ENCODE results near the gene TBC1D20.
"Not testable (repeated sequence)": the region's sequence is repeated elsewhere in the genome, so short reads cannot be mapped to it uniquely, and the experiment has no call there.

Gene TBC1D20

DNA sequence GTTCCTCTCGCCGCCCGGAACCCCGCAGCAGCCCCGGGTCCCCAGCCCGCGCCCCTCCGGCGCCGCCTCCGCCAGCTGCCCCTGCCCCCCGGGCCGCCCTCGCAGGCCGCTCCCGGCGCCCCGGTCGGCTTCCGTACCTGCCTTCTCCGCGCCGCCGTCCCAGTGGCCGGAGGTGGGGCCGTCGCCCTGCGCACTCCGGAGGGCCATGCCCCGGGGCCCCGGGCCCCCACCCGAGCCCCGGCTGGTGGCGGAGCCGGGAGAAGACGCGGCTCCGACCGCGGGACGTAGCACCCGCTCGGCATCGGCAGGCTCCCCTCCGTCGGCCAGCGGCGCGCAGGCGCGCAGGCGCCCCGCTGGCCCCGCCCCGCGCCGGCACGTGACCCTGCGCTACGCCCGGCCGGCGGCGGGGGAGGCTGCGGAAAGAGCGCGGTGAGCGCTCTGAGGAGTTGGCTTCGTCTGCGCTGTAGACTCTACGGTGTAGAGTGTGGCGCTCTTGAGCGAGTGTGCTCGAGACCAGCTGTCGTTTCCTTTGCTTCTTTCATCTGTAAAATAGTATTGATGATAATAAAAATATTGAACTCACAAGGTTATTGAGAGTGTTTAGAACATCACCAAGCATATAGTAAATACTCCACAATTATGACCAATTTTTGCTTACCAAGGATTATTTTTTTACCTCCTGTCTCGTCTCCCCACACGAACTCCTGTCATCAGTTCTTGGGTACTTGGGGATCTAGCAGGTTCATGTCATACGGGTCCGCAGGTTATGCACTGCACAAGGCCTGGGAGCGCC lies at the start of gene TBC1D20:
TSS of gene TBC1D20 (minus strand) at position 335 of the 793 bp plus-strand sequence. CDS start at position 207, 128 bp downstream.
- peak; percentile 6 for DNase-seq

GRCh38 chr20:510328-511057 lies 48.2 kb upstream of the TBC1D20 start:
- DNase-seq = not testable (repeated sequence)

DNA sequence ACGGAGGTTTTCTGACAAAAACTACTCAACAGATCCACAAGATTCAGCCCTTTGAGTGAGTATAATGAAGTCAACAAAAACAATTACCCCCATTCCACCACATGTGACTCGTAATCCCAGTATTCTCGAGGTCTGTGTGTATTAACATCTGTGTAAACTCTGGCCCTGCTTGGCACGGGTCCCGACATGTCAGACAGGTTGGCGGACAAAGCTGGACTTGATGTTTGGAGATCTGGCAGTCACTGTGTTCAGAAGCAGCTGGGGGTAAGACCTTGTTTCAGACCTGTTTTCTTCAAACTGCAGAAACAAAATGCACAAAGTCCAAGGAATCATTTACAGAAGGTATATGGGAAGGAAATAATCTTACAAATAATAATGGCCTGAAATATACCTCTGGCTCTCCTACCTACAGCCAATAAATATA lies 46.0 kb upstream of the TBC1D20 start:
- DNase-seq = not testable (repeated sequence)

- no peak for DNase-seq
Measured at GRCh38 chr20:507761-508332, 45.5 kb upstream of the TBC1D20 start.

DNA sequence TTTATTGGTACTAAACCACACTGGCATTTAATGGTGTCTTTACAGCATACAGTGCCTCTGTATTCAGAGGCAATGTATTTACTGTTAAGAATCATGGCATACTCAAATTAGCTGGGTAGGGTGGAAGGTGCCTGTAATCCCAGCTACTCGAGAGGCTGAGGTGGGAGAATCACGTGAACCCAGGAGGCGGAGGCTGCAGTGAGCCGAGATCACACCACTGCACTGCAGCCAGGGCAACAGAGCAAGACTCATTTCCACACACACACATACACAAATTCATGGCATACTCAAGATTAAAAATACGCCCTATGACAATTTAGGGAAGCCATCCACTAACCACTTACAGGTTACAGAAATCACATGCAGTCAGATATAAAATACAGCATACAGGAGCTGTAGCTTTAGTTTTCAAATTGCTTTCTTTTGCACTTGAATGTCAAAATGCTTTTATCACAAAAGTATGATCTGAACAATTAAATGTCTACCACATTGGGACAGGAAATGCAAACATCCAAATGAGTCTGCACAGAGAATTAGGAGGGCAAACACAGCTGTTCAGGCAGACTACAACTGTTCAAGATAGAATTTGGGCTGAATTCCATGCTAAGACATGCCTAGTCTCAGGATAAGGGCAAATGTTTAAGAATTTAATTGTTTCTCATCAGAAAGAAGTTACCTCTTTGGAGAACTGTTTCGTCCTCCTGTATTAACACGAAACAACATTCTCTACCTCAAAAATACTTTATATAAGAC lies 44.8 kb upstream of the TBC1D20 start:
- no peak for DNase-seq

- DNase-seq = no peak
Measured at GRCh38 chr20:504632-505075, 42.3 kb upstream of the TBC1D20 start.

DNA sequence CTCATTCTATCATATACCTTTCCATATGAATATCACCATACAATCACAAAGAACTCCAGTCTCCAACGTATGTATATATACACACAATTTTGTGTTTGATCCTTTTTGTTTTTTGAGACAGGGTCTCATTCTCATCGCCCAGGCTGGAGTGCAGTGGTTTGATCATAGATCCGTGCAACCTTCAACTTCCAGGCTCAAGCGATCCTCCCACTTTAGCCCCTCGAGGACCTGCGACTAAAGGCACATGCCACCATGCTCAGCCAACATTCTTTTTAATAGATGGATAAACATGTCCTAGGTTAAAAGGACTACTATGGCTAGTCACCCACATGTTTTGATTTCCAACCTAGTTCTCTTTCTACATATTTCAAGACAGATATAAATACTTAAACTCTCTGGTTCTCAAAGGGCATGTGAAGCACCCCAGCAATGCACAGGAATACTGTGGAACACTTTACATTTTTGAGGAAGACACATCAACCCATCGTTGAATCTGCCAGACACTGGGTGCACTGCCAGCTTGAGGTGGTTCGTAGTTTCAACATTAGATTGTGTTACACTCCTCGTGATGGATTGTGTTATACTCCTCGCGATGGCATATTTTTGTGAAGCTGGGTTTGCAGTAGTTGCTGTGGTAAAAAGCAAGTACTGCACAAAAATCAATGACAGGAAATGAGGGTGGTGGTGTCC lies 40.9 kb upstream of the TBC1D20 start:
- no peak for DNase-seq

- DNase-seq = no peak
Measured at GRCh38 chr20:497979-498378, 35.6 kb upstream of the TBC1D20 start.

DNA sequence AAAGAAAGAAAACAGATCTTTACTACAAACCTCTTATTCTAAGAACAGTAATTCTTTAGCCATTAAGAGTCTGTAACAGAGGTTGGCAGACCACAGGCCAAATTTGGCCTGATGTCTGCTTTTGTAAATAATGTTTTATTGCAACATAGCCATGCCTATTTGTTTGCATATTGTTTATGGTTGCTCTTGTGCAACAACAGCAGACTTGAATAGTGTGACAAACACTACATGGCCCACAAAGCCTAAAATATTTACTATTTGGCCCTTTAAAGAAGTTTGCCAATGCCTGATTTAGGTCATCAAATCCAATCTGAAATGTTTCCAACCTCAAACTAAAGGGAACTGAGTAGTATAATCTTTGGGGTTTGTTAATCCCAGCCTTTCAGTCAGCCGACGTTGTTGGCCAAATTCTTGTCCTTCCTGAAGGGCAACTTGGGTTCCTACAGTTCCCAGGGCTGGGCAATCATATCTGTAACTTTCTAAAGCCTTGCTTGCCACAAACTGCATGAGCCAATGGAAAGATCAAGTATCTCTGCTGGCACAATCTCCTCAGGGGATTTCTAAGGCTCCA lies 33.9 kb upstream of the TBC1D20 start:
- no peak for DNase-seq

GRCh38 chr20:492159-492558 lies 29.8 kb upstream of the TBC1D20 start:
- DNase-seq = no peak

DNA sequence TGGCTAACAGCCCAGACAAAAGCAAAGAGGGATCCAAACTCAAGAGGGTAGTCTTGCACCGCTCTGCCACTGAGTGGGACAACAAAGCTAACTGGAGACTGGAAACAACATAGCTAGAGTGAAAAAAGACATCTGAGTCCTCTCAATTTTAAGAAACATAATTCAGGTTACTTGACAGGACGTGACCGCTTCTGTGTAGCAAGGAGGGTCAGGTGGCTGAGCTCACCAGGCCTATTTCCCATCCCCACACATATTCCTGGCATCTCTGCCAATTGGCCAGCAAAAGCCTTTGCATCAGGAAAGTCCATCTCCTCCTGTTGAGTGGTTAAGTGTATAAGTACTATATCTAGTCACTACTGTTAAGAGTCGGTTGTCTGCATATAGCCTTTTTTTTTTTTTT lies 25.3 kb upstream of the TBC1D20 start:
- no peak for DNase-seq

GRCh38 chr20:483815-484644 lies 21.7 kb upstream of the TBC1D20 start:
- no peak for DNase-seq

- no peak for DNase-seq
Measured at GRCh38 chr20:481167-481566, 18.8 kb upstream of the TBC1D20 start.

DNA sequence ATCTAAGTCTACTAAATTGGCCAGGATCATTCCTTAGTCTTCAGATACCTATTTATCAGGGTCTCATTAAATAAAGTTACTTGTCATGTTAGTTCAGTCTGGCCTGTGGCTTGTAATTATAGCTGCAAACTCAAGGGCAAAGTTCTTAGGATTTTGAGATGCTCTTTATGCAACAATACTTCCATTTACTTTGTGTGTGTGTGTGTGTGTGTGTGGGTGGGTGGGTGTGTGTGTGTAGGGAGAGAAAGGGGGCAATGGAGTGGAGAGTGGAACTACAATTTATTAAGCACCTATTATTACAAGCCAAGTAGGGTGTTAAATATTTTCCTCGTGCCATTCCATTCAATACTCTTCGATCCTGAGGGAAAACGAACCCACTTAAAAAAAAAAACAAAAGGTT lies 17.7 kb upstream of the TBC1D20 start:
- DNase-seq = no peak

DNA sequence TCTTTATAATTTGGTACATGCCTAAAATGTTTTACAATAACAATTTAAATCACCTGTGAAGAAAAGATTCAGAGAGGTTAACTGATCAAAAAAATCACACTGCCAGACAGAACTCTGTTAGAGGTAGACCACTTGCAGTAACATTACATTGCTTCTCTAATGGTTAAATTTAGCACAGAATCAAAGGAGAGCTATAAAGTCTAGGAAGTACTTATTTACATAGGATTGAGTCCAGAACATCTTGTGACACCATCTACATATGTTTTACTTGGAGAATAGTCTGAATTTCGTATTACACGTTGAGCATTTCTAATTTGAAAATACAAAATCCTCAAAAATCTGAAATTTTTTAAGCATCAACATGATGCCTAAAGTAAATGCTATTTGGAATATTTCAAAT lies 17.2 kb upstream of the TBC1D20 start:
- DNase-seq = no peak

DNA sequence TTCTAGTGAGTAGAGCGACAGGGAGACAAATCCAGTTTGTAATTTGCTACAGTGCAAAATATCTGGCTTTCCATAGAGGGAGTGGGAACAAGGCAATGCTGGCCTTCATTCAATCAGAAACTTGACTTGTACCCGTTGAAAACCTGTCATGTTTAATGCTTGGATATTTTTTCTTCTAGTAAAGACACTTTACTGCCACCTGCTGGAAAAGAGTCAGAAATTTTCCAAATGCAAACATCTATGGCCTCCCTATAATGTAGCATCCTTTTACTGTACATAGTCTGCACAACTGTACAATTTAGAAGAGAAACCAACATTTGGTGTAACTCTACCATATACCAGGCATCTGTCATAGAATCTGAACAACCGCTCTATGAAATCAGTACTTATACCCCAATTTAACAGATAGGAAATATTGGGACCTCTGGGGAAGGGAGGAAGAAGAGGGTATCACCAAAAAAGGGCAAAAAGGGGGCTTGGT lies 16.7 kb upstream of the TBC1D20 start:
- no peak for DNase-seq

DNA sequence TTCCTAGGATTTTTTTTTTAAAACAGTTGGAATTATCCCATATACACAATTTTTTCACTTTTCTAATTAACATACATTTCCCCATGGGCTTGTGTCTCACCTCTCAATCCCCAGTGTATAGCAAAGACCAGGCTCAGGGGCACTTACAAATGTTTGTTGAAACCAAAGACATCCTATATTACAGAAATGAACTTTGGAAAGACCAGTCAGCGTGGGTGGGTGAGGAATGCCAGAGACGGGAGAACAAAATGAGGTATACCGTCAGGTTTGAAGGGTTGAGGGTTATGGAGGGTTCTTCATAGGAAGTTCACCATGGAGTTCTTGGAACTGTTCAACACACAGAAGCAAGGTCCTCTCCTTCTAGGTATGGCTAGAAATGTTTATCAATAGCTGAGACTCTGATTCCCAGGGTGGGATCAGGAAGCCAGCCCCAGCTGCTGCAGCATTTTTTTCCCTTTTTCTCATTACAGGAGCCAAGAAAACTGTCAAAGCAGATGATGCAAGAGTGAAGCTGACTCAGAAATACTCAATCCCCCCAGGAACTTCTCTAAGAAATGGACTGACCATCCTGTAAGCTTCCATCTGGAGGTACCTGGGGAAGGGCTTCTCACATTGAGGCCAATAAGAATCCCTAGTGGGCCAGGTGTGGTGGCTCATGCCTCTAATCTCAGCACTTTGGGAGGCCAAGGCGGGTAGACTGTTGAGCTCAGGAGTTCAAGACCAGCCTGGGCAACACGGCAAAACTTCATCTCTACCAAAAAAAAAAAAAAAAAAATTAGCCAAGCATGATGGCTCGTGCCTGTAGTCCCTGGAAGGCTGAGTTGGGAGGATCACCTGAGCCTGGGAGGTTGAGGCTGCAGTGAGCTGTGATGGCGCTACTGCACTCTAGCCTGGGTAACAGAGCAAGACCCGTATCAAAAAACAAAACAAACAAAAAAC lies 15.9 kb upstream of the TBC1D20 start:
- no peak for DNase-seq

DNA sequence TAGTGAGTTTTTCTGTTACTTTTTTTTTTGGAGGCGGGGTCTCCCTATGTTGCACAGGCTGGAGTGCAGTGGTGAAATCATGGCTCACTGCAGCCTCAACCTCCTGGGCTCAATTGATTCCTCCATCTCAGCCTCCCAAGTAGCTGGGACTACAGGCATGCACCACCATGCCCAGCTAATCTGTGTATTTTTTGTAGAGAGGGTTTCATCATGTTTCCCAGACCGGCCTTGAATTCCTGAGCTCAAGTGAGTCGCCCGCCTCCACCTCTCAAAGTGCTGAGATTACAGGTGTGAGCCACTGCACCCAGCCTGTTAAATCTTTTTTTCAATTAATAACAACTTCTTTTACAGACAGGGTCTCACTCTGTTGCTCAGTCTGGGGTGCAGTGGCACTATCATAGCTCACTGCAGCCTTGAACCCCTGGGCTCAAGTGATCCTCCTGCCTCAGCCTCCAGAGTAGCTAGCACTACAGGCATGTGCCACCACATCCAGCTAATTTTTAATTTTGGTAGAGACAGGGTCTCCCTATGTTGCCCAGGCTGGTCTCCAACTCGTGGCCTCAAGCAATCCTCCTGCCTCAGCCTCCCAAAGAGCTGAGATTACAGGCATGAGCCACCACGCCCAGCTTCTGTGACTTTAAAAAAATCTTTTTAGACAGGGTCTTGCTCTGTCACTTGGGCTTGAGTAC lies 14.4 kb upstream of the TBC1D20 start:
- not testable (repeated sequence) for DNase-seq

All from T1000 (cell line).